ENCODE measurements around the gene DARS2. TPM values are rescaled to one million over a fixed set of nuclear protein-coding genes. Genes with fewer than 3 reads are reported as not detected.
A peak's percentile ranks its signal among the peaks of the same experiment; 100 is the strongest.

DARS2 gene
- total RNA-seq, 2 donors from 2014 or later: 37.9 to 43.0 TPM

DNA sequence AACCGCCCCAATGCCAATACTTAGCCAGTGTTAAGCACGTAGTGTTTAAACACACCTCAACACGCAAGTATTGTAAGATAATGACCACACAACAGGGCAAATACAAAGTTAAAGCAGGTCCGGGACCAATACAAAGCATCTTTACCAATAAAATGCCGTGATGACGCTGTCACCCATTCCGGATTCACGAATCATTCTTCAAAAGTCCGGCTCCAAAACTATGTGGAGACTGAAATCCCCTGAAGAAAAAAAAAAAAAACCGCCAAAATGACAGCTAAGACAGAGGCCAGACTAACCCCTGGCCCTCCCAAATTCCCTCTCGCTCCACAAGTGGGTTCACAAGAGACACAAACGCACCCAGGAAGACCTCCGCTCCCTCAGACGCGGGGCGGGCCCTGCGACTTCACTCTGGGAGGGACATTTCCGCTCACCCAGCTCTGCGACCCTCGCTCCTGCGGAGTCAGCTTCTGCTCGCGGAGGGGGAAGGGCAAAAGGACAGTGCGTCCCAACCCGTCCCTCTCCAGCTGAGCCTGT lies 625 bp upstream of the DARS2 start:
- Histone ChIP-seq H3K36me3 (ENCODE audit: control insufficient read depth, insufficient read depth, low read length) (peaks cover 20% of the 10 kb centered on the region), H3K4me1 (ENCODE audit: control insufficient read depth, insufficient read depth, low read length) (peaks cover 3% of the 10 kb centered on the region), H3K9me3 (ENCODE audit: control insufficient read depth, low read length) (no peaks in the 10 kb centered on the region), H3K27ac (ENCODE audit: low read depth, low read length) (peak overlapping the region; percentile 90), H3K9ac (ENCODE audit: extremely low read depth, low read length, poor library complexity, severe bottlenecking) (peak overlapping the region; percentile 87), H3K27me3 (ENCODE audit: control insufficient read depth, insufficient read depth, low read length, poor library complexity, severe bottlenecking) (no peaks in the 10 kb centered on the region), H3K4me3 (ENCODE audit: low read length) (peak overlapping the region; percentile 99)
- H3K27ac Mint-ChIP-seq: peak overlapping the region; percentile 100
- no peaks in the 10 kb centered on the region for H3K27me3 Mint-ChIP-seq (ENCODE audit: insufficient read depth)
- peaks cover 33% of the 10 kb centered on the region for H3K36me3 Mint-ChIP-seq (ENCODE audit: low read depth)
- no peak for DNase-seq
- H3K4me3 Mint-ChIP-seq: peak overlapping the region; percentile 98
- peaks cover 9% of the 10 kb centered on the region for H3K4me1 Mint-ChIP-seq
- WGBS, 2 experiments (ENCODE audit: insufficient coverage in 1 of 2, insufficient read length in 1 of 2): 0 to 3% methylated on average over 5 to 25 of the region's 25 CpGs
- TF ChIP-seq, protein P1, sequence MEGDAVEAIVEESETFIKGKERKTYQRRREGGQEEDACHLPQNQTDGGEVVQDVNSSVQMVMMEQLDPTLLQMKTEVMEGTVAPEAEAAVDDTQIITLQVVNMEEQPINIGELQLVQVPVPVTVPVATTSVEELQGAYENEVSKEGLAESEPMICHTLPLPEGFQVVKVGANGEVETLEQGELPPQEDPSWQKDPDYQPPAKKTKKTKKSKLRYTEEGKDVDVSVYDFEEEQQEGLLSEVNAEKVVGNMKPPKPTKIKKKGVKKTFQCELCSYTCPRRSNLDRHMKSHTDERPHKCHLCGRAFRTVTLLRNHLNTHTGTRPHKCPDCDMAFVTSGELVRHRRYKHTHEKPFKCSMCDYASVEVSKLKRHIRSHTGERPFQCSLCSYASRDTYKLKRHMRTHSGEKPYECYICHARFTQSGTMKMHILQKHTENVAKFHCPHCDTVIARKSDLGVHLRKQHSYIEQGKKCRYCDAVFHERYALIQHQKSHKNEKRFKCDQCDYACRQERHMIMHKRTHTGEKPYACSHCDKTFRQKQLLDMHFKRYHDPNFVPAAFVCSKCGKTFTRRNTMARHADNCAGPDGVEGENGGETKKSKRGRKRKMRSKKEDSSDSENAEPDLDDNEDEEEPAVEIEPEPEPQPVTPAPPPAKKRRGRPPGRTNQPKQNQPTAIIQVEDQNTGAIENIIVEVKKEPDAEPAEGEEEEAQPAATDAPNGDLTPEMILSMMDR (conservative IDR thresholded peaks at IDR 0.05): no peak
- peaks cover 2% of the 10 kb centered on the region for H3K9me3 Mint-ChIP-seq

DNA sequence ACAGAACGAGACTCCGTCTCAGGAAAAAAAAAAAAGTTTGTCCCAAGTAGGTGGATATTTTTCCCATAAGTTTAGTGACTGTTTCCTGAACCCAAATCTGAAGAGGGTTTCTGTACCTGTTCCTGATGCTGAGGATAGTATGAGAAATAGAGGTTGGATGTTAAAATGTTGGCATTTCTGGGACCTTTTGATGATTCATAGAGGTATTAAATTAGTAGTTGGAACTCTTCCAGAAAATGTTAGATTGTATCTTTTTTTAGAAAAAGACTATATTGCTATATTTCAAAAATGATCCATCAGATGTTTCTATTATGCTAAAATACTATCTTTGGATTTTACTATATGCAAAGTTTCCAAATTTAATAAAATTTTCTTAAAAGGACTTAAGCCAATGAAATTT lies 3.1 kb downstream of the DARS2 start:
- H3K27ac Mint-ChIP-seq: no peak overlapping the region
- Histone ChIP-seq H3K9ac (ENCODE audit: extremely low read depth, low read length, poor library complexity, severe bottlenecking) (no peak overlapping the region), H3K36me3 (ENCODE audit: control insufficient read depth, insufficient read depth, low read length) (peaks cover 33% of the 10 kb centered on the region), H3K9me3 (ENCODE audit: control insufficient read depth, low read length) (no peaks in the 10 kb centered on the region), H3K27me3 (ENCODE audit: control insufficient read depth, insufficient read depth, low read length, poor library complexity, severe bottlenecking) (no peaks in the 10 kb centered on the region), H3K27ac (ENCODE audit: low read depth, low read length) (no peak overlapping the region), H3K4me3 (ENCODE audit: low read length) (peak overlapping the region; percentile 65), H3K4me1 (ENCODE audit: control insufficient read depth, insufficient read depth, low read length) (peaks cover 3% of the 10 kb centered on the region)
- H3K4me1 Mint-ChIP-seq: peaks cover 9% of the 10 kb centered on the region
- peaks cover 2% of the 10 kb centered on the region for H3K9me3 Mint-ChIP-seq
- TF ChIP-seq, protein P1 (conservative IDR thresholded peaks at IDR 0.05): no peak
- 93 to 98% methylated on average over 2 of the region's 2 CpGs for WGBS, 2 experiments (ENCODE audit: insufficient coverage in 1 of 2, insufficient read length in 1 of 2)
- H3K27me3 Mint-ChIP-seq (ENCODE audit: insufficient read depth): no peaks in the 10 kb centered on the region
- DNase-seq: no peak
- peaks cover 28% of the 10 kb centered on the region for H3K36me3 Mint-ChIP-seq (ENCODE audit: low read depth)
- H3K4me3 Mint-ChIP-seq: no peak overlapping the region

DNA sequence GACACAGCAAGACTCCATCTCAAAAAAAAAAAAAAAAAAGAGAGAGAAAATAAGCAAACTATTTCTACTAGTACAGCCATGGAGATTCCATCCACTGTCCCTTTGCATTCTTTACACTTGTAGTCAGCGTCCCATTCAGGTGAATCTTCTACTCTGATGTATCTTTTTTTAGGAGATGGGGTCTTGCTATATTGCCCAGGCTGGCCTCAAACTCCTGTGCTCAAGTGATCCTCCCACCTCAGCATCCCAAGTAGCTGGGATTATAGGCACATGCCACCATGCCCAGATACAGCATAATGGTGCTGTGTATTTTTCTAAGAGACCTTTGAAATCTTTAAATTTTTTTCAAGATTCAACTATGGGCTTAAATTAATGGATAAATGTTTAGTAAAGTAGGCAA lies 8.3 kb downstream of the DARS2 start:
- Histone ChIP-seq H3K9ac (ENCODE audit: extremely low read depth, low read length, poor library complexity, severe bottlenecking) (no peak overlapping the region), H3K27ac (ENCODE audit: low read depth, low read length) (no peak overlapping the region), H3K4me1 (ENCODE audit: control insufficient read depth, insufficient read depth, low read length) (no peaks in the 10 kb centered on the region), H3K9me3 (ENCODE audit: control insufficient read depth, low read length) (no peaks in the 10 kb centered on the region), H3K4me3 (ENCODE audit: low read length) (no peak overlapping the region), H3K27me3 (ENCODE audit: control insufficient read depth, insufficient read depth, low read length, poor library complexity, severe bottlenecking) (no peaks in the 10 kb centered on the region), H3K36me3 (ENCODE audit: control insufficient read depth, insufficient read depth, low read length) (peaks cover 73% of the 10 kb centered on the region)
- no peak overlapping the region for H3K4me3 Mint-ChIP-seq
- WGBS, 2 experiments (ENCODE audit: insufficient coverage in 1 of 2, insufficient read length in 1 of 2): 88% methylated on average over 1 of the region's 1 CpG; no CpG with 5 or more reads in 1 of the 2 experiments
- H3K9me3 Mint-ChIP-seq: no peaks in the 10 kb centered on the region
- TF ChIP-seq, protein P1 (conservative IDR thresholded peaks at IDR 0.05): no peak
- no peaks in the 10 kb centered on the region for H3K4me1 Mint-ChIP-seq
- no peak overlapping the region for H3K27ac Mint-ChIP-seq
- no peaks in the 10 kb centered on the region for H3K27me3 Mint-ChIP-seq (ENCODE audit: insufficient read depth)
- H3K36me3 Mint-ChIP-seq (ENCODE audit: low read depth): peaks cover 53% of the 10 kb centered on the region
- DNase-seq: no peak

Measured in endodermal cell (in vitro differentiated cells).